ENCODE data around the gene GPSM1.

GPSM1 gene

GRCh38 chr9:136331030-136331429 is 3.7 kb downstream of the GPSM1 start:
- DNase-seq (ENCODE audit: extremely low read depth in 1 of 2, low read depth in 1 of 2), result no peak

- DNase-seq (ENCODE audit: extremely low read depth in 1 of 2, low read depth in 1 of 2), result no peak
These were observed 4.5 kb downstream of the GPSM1 start for GRCh38 chr9:136331556-136332481.

GRCh38 chr9:136332482-136332983 is 5.2 kb downstream of the GPSM1 start:
- DNase-seq (ENCODE audit: extremely low read depth in 1 of 2, low read depth in 1 of 2), result no peak

DNA sequence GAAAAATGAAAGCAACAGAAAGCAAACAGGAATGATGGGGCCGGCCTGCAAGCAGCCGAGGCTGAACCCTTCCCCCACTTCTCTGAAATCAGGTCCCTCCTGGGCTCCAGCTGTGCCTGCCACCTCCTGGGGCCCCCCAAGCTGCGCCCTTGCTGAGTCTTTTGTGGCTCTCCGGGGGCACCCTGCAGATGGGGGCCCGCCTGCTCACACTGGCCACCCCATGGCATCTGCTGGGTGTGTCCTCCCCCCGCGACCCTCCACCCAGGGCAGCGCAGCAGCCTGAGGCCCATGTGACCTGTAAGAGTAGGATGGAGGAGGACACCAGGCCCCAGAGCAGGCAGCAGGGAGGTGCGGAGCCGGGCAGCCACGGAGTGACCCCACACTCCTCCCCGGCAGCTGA is 5.7 kb downstream of the GPSM1 start:
- no peak for DNase-seq (ENCODE audit: extremely low read depth in 1 of 2, low read depth in 1 of 2)

DNA sequence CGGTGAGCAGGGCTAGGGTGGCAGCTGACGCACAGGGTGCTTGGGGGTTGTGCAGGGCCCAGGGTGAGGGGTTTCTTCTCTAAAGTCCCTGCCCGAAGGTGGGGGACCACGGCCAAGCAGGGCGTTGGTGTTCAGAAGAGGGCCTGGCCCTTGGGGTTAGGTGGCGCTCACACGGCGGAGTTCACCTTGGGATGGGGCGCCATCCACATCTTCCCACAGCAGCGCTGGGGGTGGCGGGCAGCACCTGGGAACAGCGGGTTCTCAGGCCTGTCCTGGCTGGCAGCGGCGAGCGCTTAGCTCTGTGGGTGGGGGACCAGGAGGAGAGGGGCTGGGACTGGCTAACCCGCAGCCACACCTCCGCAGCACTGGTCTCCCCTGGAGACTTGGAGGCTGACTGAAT is 6.1 kb downstream of the GPSM1 start:
- DNase-seq (ENCODE audit: extremely low read depth in 1 of 2, low read depth in 1 of 2), result no peak

- no peak for DNase-seq (ENCODE audit: extremely low read depth in 1 of 2, low read depth in 1 of 2)
These were observed 7.2 kb downstream of the GPSM1 start for GRCh38 chr9:136334541-136334940.

DNA sequence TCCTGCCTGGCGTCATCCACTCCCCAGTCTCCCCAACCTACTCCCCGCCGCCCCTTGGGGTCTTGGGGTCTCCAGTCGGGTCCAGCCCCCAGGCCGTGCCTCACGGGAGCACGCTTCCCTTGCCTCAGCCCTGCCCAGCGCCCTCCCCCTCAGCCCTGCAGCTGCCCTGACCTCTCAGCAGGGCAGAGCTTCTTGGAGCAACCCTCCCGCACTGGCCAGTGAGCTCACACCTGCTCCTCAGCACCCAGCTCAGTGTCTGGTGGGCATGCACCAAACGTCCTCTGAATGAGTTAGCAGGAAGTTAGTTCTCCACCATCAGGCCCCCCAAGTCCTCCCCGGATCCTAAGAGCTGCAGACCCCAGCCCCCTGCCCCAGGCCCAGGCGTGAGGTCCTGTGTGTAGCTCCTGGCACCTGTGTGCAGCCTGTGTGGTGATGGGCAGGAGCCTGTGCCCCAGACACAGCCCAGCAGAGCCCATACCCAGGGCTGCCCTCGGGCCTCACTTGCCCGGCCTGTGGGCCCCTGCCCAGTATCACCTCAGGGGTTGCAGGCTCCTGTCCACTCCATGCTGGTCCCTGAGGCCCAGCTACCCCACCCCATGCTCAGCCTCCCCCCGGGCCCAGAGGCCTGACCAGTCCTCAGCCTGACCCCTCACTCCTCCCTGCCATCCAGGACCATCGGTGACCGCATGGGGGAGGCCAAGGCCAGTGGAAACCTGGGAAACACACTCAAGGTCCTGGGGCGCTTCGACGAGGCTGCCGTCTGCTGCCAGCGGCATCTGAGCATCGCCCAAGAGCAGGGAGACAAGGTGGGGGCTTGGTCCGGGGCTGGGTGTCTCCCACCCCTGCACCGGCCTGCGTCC is 8.2 kb downstream of the GPSM1 start:
- DNase-seq (ENCODE audit: extremely low read depth in 1 of 2, low read depth in 1 of 2), result no peak

- DNase-seq (ENCODE audit: extremely low read depth in 1 of 2, low read depth in 1 of 2), result no peak
These were observed 9.0 kb downstream of the GPSM1 start for GRCh38 chr9:136336156-136336870.

DNA sequence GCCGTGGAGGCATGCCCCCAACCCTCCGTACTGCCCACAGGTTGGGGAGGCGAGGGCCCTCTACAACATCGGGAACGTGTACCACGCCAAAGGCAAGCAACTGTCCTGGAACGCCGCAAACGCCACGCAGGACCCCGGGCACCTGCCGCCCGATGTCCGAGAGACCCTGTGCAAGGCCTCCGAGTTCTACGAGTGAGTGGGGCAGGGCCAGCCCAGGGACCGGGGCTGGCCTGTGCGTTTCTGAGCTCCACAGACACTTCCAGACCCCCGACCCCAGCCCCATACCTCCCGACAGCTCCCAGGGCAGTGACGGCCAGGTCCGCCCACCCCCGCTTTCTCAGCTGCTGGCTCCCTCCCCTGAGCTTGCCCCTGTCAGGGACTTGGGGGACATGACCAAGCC is 9.5 kb downstream of the GPSM1 start:
- DNase-seq (ENCODE audit: extremely low read depth in 1 of 2, low read depth in 1 of 2), result no peak

- no peak for DNase-seq (ENCODE audit: extremely low read depth in 1 of 2, low read depth in 1 of 2)
These were observed 10.4 kb downstream of the GPSM1 start for GRCh38 chr9:136337416-136338395.

- DNase-seq (ENCODE audit: extremely low read depth in 1 of 2, low read depth in 1 of 2), result no peak
These were observed 11.2 kb downstream of the GPSM1 start for GRCh38 chr9:136338511-136338910.

DNA sequence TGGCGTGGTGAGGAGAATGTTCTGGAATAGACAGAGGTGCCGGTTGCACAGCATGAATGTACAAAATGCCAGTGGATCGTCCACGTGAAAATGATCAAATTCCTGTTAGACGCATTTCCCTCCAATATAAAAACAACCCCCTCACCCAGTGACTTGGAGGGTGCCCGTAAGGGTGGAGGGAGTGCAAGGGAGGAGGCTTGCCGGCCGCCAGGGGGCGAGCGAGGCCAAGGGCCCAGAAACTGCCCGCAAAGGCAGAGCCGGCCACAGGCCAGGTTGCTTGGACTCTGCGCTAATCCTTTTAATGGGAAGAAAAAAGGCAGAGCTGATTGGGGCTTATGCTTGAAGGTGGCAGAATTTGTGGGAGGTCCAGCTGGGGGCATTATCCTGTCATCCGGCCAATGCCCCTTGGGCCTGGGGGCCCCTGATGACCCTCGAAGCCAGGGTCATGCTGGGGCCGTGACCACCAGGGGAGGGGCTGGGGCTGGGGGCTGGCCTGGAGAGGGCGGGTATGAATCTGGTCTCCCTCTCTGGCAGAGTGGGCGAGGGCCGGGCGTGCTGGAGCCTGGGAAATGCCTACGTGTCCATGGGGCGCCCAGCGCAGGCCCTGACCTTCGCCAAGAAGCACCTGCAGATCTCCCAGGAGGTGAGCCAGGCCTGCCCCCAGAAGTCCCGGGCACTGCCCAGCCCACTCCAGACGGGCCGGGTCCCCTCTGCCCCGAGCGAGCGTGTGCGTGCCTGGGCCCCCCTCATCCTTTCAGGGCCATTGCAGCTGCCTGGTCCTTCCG is 12.0 kb downstream of the GPSM1 start:
- no peak for DNase-seq (ENCODE audit: extremely low read depth in 1 of 2, low read depth in 1 of 2)

DNA sequence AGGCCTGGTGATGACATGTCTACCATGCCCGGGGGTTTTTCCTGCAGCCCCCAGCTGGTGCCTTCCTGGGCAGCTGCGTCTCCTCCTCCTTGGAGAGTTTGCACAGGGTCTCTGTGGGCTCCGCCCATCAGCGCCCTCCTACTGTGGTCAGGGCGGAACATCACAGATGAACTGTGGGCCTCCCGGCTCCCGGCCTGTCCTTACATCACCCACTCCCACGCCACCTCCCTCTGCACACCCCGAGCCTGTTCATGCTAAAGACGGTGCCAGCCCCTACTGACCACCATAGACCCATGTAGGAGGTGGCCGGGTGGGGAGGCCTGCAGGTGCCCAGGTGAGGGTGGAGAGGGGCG is 12.6 kb downstream of the GPSM1 start:
- DNase-seq (ENCODE audit: extremely low read depth in 1 of 2, low read depth in 1 of 2), result no peak

DNA sequence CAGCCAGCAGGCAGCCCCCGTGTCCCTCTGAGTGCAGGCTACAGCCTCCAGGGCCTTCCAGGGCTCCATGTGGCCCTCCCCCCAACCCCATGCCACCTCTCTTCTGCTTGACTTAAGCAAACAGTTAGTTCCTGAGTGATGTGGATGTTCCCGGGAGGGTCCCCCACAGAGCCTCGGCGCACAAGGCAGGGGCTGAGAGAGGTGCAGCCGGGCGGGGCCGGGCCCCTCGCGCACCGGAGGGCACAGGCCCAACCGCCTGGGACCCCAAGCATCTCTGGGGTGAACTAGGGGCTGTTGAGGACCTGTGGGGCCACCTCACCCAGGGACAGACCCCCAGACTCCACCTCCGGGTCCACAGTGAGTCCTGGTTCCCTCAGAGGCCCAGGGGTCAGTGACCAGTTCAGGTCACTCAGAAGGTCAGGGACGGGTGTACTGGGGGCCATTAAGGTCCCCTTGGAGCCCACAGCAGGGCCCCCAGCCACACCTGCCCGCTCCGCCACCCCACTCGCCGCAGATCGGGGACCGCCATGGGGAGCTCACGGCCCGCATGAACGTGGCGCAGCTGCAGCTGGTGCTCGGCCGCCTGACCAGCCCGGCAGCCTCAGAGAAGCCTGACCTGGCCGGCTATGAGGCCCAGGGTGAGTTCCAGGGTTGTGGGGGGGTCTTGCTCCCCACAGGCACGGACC is 13.2 kb downstream of the GPSM1 start:
- no peak for DNase-seq (ENCODE audit: extremely low read depth in 1 of 2, low read depth in 1 of 2)

GRCh38 chr9:136341042-136341655 is 13.8 kb downstream of the GPSM1 start:
- DNase-seq (ENCODE audit: extremely low read depth in 1 of 2, low read depth in 1 of 2), result no peak

DNA sequence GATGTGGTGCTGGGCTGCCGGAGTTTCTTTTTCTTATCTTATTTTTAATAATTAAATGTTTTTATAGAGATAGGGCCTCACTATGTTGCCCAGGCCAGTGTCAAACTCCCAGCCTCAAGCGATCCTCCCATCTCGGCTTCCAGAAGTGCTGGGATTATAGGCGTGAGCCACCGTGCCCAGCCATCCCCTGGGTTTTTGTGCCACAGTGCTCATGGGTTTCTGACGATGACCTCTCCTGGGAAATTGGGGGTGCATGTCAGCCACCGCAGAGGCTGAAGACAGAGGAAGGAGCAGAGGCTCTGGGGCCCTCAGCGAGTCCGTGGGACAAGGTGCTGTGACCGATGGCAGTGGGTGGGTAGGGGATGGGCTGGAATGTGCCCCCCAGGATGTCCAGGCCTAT is 14.4 kb downstream of the GPSM1 start:
- no peak for DNase-seq (ENCODE audit: extremely low read depth in 1 of 2, low read depth in 1 of 2)

DNA sequence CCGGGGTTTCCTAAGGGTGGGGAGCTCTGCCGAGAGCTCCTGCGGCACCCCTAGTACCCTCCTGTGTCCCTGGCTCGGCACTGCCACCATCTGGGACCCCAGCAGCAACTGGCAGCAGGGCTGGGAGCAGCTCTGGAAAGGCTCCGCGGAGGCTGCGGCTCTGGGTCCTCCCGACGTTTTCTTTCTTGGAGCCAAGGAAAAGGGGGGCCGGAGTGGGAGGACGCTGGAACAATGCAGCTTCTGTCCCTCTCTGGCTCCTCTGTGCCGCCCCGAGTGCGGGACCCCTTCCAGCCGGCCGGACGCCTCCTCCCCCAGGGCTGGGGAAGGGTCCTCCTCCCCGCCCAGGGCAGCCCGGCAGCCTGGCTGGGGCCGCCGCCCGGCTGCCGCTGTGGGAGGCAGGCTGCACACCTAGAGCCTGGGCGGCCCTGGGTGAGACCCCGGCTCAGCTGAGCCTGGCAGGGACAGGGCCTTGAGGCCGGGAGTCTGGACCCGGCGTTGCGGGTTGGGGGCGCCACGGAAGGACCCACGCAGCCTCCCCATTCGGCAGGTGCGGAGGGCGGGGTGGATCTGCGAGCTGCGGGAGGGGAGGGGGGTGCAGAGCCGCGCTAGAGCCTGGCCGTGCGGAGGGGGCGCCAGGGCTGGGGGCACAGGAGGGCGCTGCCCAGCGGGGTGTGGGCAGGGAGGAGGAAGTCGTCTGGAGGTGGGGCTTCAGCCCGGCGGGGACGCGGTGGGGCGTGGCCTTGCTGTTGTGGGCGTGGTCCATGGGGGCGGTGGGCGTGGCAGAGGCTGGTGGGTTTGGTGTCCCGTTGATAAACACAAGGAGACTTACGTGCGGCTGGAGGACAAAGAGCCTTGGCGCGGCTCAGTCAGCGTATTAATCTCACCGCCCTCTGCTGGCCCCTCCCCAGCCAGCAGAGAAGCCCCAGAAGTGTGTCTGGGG is 15.1 kb downstream of the GPSM1 start:
- peak; percentile 47 to 61 for DNase-seq (ENCODE audit: extremely low read depth in 1 of 2, low read depth in 1 of 2)

Measured in stimulated activated CD8-positive, alpha-beta memory T cell treated with anti-CD3 and anti-CD28 coated beads, Interleukin-7, amount 100 ng/mL, for 48 hours (primary cell).